Measurements from ENCODE around the gene SORCS2. TPM values are rescaled to one million over a fixed set of nuclear protein-coding genes. Genes with fewer than 3 reads are reported as not detected.

SORCS2 gene
- total RNA-seq, 1 experiment from 2014 or later = 0.15 TPM

DNA sequence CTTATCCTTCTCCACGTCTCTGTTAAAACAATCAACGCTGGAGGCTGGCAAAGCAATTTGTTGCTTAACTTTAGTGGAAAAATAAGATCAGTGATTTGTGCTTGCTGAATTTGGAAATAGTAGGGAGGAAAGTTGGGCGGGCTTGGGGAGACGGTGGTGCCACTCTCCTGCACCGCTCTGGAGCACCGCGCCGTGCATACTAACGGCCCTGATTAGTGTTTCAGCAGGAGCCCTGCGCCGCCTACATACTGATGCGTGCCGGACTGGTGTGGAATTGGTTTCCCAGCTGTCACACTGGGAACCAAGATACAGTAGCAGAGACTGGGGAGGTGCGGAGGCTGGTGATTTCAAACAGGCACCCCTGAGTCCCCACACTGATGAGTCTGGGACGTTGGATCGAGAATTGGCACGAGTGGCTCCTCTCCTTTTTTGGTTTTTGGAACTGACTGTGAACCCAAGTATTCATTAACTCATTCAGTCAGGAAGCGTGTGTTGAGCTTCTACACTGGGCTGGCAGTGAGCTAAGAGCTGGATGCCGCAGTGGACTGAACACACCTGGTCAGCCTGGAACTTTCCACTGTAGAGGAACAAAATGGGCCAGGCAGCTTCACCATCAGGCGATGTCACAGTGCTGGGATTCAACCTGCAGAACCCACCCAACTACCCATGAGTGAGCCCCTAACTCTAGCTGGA, 271.4 kb downstream of the SORCS2 start:
- H3K36me3 ChIP-seq (ENCODE audit: control insufficient read depth, insufficient read depth, low read length) = no peaks in the 10 kb centered on the region
- in situ Hi-C loops (cut with HindIII; ENCODE audit: low pct_unique_long_range_greater_than_20kb, low sequenced_read_pairs) (no loop called here), intact Hi-C loops (cut with micrococcal nuclease; ENCODE audit: unreplicated experiment) (no loop called here)
- no peaks in the 10 kb centered on the region for H3K9me3 ChIP-seq (ENCODE audit: control insufficient read depth, insufficient read depth, low read depth, low read length)
- no peak overlapping the region for H3K4me3 ChIP-seq (ENCODE audit: low read depth in 2 of 2, low read length in 2 of 2)
- TF ChIP-seq POLR2AphosphoS5 (IDR thresholded peaks at IDR 0.05; ENCODE audit: low read depth, low read length) (no peak), TCF7L2 (IDR thresholded peaks at IDR 0.05; ENCODE audit: low read depth, low read length) (no peak)
- TF ChIP-seq, protein P1, sequence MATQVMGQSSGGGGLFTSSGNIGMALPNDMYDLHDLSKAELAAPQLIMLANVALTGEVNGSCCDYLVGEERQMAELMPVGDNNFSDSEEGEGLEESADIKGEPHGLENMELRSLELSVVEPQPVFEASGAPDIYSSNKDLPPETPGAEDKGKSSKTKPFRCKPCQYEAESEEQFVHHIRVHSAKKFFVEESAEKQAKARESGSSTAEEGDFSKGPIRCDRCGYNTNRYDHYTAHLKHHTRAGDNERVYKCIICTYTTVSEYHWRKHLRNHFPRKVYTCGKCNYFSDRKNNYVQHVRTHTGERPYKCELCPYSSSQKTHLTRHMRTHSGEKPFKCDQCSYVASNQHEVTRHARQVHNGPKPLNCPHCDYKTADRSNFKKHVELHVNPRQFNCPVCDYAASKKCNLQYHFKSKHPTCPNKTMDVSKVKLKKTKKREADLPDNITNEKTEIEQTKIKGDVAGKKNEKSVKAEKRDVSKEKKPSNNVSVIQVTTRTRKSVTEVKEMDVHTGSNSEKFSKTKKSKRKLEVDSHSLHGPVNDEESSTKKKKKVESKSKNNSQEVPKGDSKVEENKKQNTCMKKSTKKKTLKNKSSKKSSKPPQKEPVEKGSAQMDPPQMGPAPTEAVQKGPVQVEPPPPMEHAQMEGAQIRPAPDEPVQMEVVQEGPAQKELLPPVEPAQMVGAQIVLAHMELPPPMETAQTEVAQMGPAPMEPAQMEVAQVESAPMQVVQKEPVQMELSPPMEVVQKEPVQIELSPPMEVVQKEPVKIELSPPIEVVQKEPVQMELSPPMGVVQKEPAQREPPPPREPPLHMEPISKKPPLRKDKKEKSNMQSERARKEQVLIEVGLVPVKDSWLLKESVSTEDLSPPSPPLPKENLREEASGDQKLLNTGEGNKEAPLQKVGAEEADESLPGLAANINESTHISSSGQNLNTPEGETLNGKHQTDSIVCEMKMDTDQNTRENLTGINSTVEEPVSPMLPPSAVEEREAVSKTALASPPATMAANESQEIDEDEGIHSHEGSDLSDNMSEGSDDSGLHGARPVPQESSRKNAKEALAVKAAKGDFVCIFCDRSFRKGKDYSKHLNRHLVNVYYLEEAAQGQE (IDR thresholded peaks at IDR 0.05; ENCODE audit: insufficient read depth in 1 of 2, low read depth in 2 of 2, low read length in 1 of 2) = no peak
- TF ChIP-seq, protein P2, sequence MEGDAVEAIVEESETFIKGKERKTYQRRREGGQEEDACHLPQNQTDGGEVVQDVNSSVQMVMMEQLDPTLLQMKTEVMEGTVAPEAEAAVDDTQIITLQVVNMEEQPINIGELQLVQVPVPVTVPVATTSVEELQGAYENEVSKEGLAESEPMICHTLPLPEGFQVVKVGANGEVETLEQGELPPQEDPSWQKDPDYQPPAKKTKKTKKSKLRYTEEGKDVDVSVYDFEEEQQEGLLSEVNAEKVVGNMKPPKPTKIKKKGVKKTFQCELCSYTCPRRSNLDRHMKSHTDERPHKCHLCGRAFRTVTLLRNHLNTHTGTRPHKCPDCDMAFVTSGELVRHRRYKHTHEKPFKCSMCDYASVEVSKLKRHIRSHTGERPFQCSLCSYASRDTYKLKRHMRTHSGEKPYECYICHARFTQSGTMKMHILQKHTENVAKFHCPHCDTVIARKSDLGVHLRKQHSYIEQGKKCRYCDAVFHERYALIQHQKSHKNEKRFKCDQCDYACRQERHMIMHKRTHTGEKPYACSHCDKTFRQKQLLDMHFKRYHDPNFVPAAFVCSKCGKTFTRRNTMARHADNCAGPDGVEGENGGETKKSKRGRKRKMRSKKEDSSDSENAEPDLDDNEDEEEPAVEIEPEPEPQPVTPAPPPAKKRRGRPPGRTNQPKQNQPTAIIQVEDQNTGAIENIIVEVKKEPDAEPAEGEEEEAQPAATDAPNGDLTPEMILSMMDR (IDR thresholded peaks at IDR 0.05) = no peak
- BruUV-seq (replicated peaks) = no TSS peak
- CTCF ChIA-PET = no interaction called here
- H3K27me3 ChIP-seq (ENCODE audit: control insufficient read depth, insufficient read depth, low read length) = no peaks in the 10 kb centered on the region
- no peak for DNase-seq (ENCODE audit: low read depth, low spot score)
- H3K4me1 ChIP-seq (ENCODE audit: control insufficient read depth, insufficient read depth, low read length) = no peaks in the 10 kb centered on the region
- H3K27ac ChIP-seq (ENCODE audit: low read length) = no peak overlapping the region
- POLR2A ChIA-PET = no interaction called here
- no peak for ATAC-seq

DNA sequence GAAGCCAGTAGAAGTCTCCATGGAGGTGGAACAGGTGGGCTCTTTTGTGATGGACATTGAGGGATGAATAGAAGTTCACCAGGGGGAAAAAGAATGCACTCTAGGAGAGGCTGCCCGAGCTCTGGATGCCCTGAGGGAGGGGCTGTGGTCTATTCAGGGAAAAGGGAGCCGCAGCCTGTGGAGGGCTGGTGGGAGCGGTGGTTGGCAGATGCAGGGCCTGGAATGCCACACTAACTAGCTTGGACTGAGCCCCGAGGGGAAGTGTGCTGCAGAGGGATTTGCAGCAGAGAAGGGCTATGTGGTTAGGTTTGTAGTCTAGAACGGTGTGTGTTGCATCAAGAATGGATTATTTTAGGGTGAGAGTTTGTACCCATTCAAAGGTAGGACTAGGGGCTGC, 271.9 kb downstream of the SORCS2 start:
- no TSS peak for BruUV-seq (replicated peaks)
- ATAC-seq (no peak), DNase-seq (ENCODE audit: low read depth, low spot score) (no peak)
- ChIA-PET POLR2A (no interaction called here), CTCF (no interaction called here)
- Histone ChIP-seq H3K9me3 (ENCODE audit: control insufficient read depth, insufficient read depth, low read depth, low read length) (no peaks in the 10 kb centered on the region), H3K27me3 (ENCODE audit: control insufficient read depth, insufficient read depth, low read length) (no peaks in the 10 kb centered on the region), H3K4me1 (ENCODE audit: control insufficient read depth, insufficient read depth, low read length) (no peaks in the 10 kb centered on the region), H3K4me3 (ENCODE audit: low read depth in 2 of 2, low read length in 2 of 2) (no peak overlapping the region), H3K27ac (ENCODE audit: low read length) (no peak overlapping the region), H3K36me3 (ENCODE audit: control insufficient read depth, insufficient read depth, low read length) (no peaks in the 10 kb centered on the region)
- in situ Hi-C loops (cut with HindIII; ENCODE audit: low pct_unique_long_range_greater_than_20kb, low sequenced_read_pairs) (no loop called here), intact Hi-C loops (cut with micrococcal nuclease; ENCODE audit: unreplicated experiment) (no loop called here)
- TF ChIP-seq SIN3A (IDR thresholded peaks at IDR 0.05; ENCODE audit: borderline replicate concordance, insufficient read depth, low read depth, low read length) (no peak), POLR2AphosphoS5 (IDR thresholded peaks at IDR 0.05; ENCODE audit: low read depth, low read length) (no peak), TCF7L2 (IDR thresholded peaks at IDR 0.05; ENCODE audit: low read depth, low read length) (no peak)
- TF ChIP-seq, protein P2 (IDR thresholded peaks at IDR 0.05) = no peak
- TF ChIP-seq, protein P1 (IDR thresholded peaks at IDR 0.05; ENCODE audit: insufficient read depth in 1 of 2, low read depth in 2 of 2, low read length in 1 of 2) = no peak

Measured in Panc1 (cell line).